ENCODE results near the gene SMG1.
A peak's percentile ranks its signal among the peaks of the same experiment; 100 is the strongest.
"Not testable (repeated sequence)": the region's sequence is repeated elsewhere in the genome, so short reads cannot be mapped to it uniquely, and the experiment has no call there.

The SMG1 gene

DNA sequence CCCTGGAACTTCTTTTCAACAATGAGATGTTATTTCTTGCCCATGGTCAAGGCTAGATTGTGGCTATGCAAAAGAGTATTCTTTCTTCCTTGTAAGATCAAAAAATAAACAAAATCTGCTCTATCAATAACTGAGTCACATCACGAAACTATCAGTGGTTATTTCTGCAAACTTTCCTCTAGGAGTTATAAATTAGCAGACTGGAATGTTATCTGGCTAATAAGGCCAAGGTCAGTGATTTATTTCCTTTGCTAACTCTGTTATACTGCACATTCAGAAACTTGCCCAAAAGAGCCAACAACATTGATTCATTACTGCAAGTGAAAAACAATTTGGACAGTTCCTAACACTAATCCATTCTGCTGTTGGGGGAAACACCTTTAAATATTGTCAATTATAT lies 129.8 kb downstream of the SMG1 start:
- DNase-seq = no peak

- DNase-seq = no peak
Measured at GRCh38 chr16:18792836-18793433, 133.3 kb downstream of the SMG1 start.

- DNase-seq = peak; percentile 40
Measured at GRCh38 chr16:18789850-18790706, 136.1 kb downstream of the SMG1 start, which contains the start of gene RPS15A. RPS15A (minus strand) TSS chr16:18790334; CDS start chr16:18789113, 1,221 bp downstream.

DNA sequence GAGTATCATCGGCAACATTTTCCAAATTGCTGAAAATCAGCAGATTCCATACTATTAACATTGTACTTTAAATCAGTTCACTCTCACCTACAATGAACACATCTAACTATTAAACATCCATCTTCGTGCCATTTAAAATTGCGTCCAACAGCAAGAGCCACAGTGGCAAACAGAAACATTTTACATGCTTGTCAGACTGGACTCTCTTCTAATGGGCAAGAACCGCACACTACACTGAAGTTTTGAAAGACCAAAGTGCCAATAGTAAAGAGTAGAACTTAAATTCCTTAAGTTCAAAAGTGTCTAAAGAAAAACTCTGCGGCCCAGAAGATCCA lies 136.7 kb downstream of the SMG1 start:
- no peak for DNase-seq

DNA sequence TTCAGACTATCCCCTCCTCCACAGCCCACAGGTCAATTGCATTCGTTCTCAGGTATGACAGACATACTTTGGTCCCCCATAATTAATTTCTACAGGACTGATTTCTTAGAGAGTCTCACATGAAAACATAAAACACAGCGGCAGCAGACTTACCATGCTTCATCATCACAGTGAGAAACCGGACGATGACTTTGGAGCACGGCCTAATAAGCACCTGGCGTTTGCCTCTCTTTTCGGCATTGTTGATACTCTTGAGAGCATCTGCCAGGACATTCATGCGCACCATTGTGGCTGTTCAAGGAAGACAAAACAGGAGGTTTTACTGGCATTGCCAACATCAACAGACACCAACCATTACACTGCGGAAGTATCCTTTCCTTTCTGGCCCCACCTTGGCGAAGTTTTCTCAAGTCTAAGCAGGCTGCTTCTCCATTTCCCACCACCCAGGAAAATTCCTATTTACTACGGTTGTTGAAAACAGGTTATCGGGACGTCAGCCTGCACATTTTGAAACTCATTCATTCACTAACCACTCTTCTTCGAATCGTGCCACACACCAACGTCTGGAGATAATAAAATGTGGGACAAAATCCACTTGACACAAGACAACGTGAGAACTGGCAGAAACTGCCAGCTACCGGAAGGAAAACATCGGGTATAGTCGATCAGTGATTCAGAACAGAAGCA lies 137.2 kb downstream of the SMG1 start:
- DNase-seq = no peak

- DNase-seq = no peak
Measured at GRCh38 chr16:18784917-18785623, 141.1 kb downstream of the SMG1 start.

DNA sequence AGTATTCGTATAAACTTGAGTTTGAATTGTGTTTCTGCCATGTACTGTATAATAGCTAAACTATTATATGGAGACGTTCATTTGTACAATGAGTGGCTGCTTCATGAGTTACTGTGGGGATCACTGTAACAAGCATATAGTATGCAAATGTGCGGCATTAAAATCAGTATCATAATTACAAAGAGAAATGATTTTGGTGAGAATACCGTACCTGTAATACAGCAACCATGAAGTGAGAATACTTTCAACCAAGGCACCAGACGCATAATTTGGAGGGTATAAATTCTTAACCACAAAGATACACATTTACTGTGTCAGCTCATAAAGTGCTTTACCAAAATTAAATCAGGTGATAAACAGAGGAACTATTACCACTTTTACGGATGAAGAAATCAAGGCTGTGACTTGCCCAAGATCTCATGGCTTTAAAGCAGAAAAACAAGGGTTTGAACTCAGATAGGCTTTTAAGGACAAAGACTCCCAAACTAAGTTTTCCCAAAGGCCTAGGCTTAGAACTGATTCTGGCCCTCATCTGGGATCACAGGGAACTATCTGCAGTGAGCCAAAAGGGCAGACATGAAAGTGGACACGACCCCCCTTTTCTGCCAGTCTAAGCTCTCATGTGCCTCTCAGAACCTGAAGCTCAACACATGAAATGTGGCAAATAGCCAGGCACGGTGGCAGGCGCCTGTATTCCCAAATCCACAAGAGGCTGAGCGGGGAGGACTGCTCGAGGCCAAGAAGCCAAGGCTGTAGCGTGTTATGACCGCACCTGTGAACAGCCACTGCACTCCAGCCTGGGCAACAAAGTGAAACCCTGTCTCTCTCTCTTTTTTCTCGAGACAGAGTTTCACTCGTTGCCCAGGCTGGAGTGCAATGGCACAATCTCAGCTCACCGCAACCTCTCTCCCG lies 142.5 kb downstream of the SMG1 start:
- no peak for DNase-seq

GRCh38 chr16:18782697-18783429 lies 143.3 kb downstream of the SMG1 start:
- DNase-seq = no peak

- DNase-seq = not testable (repeated sequence)
Measured at GRCh38 chr16:18781232-18781631, 145.0 kb downstream of the SMG1 start.

DNA sequence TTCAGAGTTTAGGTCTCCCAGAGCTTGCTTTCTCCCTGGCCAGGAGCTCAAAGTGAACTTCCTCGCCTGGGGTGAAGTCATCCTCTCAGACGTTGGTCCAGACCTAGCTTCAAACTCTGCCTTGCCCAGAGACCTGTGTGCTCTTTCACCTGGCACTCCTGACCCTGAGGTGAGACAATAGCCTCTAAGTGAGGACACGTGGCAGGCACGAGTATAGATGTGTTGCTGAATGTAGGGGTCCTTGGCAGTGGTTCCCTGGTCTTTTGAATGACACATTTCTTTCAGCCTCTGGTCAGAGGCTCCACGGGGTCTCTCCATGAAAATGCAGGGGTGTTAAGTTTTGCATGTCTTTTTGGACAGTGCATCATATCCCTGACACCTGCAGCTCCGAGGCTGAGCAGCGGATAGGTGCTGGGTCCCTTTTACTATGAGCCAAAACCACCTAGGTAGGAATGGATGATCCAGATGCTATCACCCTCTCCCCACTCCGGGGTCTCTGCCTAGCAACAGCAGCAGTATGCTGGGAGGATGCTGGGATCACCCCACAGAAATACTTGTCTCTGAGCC lies 145.7 kb downstream of the SMG1 start:
- not testable (repeated sequence) for DNase-seq

DNA sequence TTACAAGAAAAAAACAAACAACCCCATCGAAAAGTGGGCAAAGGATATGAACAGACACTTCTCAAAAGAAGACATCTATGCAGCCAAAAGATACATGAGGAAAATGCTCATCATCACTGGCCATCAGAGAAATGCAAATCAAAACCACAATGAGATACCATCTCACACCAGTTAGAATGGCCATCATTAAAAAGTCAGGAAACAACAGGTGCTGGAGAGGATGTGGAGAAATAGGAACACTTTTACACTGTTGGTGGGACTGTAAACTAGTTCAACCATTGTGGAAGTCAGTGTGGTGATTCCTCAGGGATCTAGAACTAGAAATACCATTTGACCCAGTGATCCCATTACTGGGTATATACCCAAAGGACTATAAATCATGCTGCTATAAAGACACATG lies 148.5 kb downstream of the SMG1 start:
- DNase-seq = not testable (repeated sequence)

DNA sequence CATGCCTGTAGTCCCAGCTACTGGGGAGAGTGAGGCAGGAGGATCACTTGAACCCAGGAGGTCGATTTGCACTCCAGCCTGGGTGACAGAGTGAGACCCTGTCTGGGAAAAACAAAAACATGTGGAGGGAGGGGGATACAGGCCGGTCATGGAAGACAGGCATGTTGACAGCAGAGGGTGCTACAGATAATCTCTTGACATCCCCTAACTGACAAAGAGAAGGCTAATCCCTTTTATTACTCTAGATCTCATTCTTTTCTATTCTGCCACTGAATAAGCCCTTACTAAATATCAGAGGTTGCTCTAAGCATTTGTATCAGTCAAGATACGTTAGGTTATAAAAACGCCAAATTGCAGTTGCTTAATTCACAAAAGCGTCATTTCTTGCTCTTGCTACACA lies 149.9 kb downstream of the SMG1 start:
- DNase-seq = not testable (repeated sequence)

- DNase-seq = not testable (repeated sequence)
Measured at GRCh38 chr16:18774651-18775050, 151.6 kb downstream of the SMG1 start.

GRCh38 chr16:18772171-18772570 lies 154.0 kb downstream of the SMG1 start:
- not testable (repeated sequence) for DNase-seq

- DNase-seq = not testable (repeated sequence)
Measured at GRCh38 chr16:18770336-18770962, 155.8 kb downstream of the SMG1 start.

GRCh38 chr16:18767217-18767616 lies 159.0 kb downstream of the SMG1 start:
- not testable (repeated sequence) for DNase-seq

- DNase-seq = not testable (repeated sequence)
Measured at GRCh38 chr16:18762713-18763112, 163.5 kb downstream of the SMG1 start.

DNA sequence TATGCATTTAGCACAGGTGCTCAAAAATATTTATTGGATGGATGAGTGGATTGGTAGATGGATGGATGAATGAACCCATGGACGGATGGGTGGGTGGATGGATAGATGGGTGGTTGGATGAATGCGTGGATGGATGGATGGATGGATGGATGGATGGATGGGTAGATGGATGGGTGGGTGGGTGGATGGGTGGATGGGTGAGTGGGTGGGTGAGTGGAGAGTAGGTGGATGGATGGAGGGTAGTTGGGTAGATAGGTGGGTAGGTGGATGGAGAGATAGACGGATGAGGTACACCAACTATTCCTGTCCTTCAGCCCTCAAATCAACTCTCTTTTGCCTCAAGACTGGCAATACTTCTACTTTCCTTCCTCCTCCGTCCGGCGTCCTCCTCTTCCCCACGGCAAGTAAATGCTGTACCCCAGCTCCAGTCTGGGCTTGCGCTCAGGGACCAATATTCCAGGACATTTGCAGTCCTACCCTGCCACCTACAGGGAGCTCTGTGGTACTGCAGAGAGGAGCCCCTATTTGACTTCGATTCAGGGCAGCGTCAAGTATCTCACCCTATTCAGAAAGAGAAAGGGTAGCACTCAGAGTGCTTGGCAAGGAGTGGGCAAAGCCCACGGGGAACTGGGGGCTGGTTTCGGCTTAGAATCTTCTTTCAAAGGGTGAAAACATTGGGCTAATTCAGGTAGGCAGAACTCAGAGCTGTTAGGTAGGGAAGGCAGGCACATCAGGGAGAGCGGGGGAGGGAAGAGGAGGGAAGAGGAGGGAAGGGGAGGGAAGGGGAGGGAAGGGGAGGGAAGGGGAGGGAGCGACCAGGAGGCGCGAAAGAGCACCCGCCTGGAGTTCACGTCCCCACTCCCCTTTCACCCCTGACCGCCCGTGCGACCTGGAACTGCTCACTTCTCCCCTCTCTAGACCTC lies 166.3 kb downstream of the SMG1 start:
- DNase-seq = not testable (repeated sequence)

All from activated gamma-delta T cell (primary cell).